ENCODE results near the gene TFG. TPM values are rescaled to one million over a fixed set of nuclear protein-coding genes. Genes with fewer than 3 reads are reported as not detected.

TFG gene
- total and polyA plus RNA-seq, 9 of the 15 experiments (the other 6 are each of a cell fraction or from before 2014, with no cell fraction given): 31.8 to 143 (median 57.8) TPM

- TF ChIP-seq POLR2H (tag; IDR thresholded peaks at IDR 0.05; ENCODE audit: low read depth) (peak; percentile 80), BHLHE40 (IDR thresholded peaks at IDR 0.05; ENCODE audit: low read length) (peak; percentile 77; the same call in 1 of the 2 replicates), POLR2AphosphoS5 (IDR thresholded peaks at IDR 0.05; ENCODE audit: control insufficient read depth, insufficient read depth, low read depth, low read length) (peak; percentile 40; the same call in 1 of the 2 replicates), VEZF1 (CRISPR knock-in tag; IDR thresholded peaks at IDR 0.05) (peak; percentile 67; the same call in 1 of the 2 replicates), SAP30 (IDR thresholded peaks at IDR 0.05; ENCODE audit: borderline replicate concordance, insufficient read depth, low read depth, low read length, poor library complexity, severe bottlenecking) (peak; percentile 18), MNT (conservative IDR thresholded peaks at IDR 0.05) (peak; percentile 48 to 66; a peak in 3 of 4 replicates), POLR2AphosphoS2 (IDR thresholded peaks at IDR 0.05; ENCODE audit: low read length) (peak; percentile 53; the same call in 1 of the 2 replicates), NRF1 (conservative IDR thresholded peaks at IDR 0.05 in 1 of 2, IDR thresholded peaks at IDR 0.05 in 1 of 2) (peak; percentile 99), GABPB1 (CRISPR knock-in tag; IDR thresholded peaks at IDR 0.05) (peak; percentile 86), E2F6 (IDR thresholded peaks at IDR 0.05; ENCODE audit: borderline replicate concordance in 1 of 2, extremely low read depth in 1 of 2, insufficient read depth in 1 of 2, insufficient read length in 1 of 2, low read depth in 1 of 2, low read length in 1 of 2, poor library complexity in 1 of 2, severe bottlenecking in 1 of 2) (peak; percentile 50 to 55), ZNF384 (IDR thresholded peaks at IDR 0.05; ENCODE audit: low read depth, low read length) (peak; percentile 99), TCF7 (IDR thresholded peaks at IDR 0.05; ENCODE audit: borderline replicate concordance) (no peak), CEBPB (tag; IDR thresholded peaks at IDR 0.05) (no peak), MAX (CRISPR knock-in tag; IDR thresholded peaks at IDR 0.05) (0 out of 2 replicates have a peak, but pooled peaks have one; percentile 16), HCFC1 (IDR thresholded peaks at IDR 0.05; ENCODE audit: low read depth, low read length) (no peak; the same call in 1 of the 2 replicates), E2F8 (IDR thresholded peaks at IDR 0.05; ENCODE audit: low read depth, partially characterized antibody) (no peak), NFRKB (IDR thresholded peaks at IDR 0.05; ENCODE audit: low read depth) (no peak)
Observed at GRCh38 chr3:100708989-100709841, at the start of gene TFG (continued).
